Spleen (tissue), 7 donors: ENCODE results near the gene CLINT1.

Experiments
- CTCF ChIP-seq, 11 experiments: fragments of 200-600 bp in 7 of 11; fragments of 450-650 bp in 4 of 11; sonication (generic) in 4 of 11; IDR thresholded peaks in 8 of 11; conservative IDR thresholded peaks in 3 of 11; 1 replicate in 7 of 11; 2 replicates in 4 of 11; pipeline versions ENCODE4 v1.4.0 to v1.8.0; 2016 to 2021; ENCODE audit warnings: antibody characterized with exemption in 11 of 11, inconsistent platforms in 4 of 11, mild to moderate bottlenecking in 1 of 11
- POLR2AphosphoS5 ChIP-seq, 3 donors: sonication (generic); formaldehyde crosslinking; IDR thresholded peaks; one replicate each; pipeline ENCODE4 v1.5.1; 2017; ENCODE audit warnings: antibody characterized with exemption in 3 of 3
- donor health status: DM: no; HTN: no; CAD: no; lungs with moderate emphysema.
- donor health status: DM: no; HTN: no; CAD: no.
- donor health status: DM: no; HTN: no; CAD: no.

- no peak for TF ChIP-seq CTCF (IDR thresholded peaks at IDR 0.05 in 8 of 11, conservative IDR thresholded peaks at IDR 0.05 in 3 of 11)
- no peak for TF ChIP-seq POLR2AphosphoS5 (IDR thresholded peaks at IDR 0.05)
These were observed 100.2 kb downstream of the CLINT1 start for GRCh38 chr5:157758706-157759105.
